ENCODE data around the gene VAT1L.
A peak's percentile ranks its signal among the peaks of the same experiment; 100 is the strongest.

Gene VAT1L

GRCh38 chr16:77838597-77839255 lies 50.4 kb downstream of the VAT1L start:
- Mint-ChIP-seq H3K4me3 (no peak overlapping the region), H3K27me3 (ENCODE audit: low read depth, poor library complexity) (peaks cover 7% of the 10 kb centered on the region), H3K36me3 (ENCODE audit: low read depth) (no peaks in the 10 kb centered on the region), H3K9me3 (no peaks in the 10 kb centered on the region), H3K27ac (peak overlapping the region; percentile 74), H3K4me1 (peaks cover 38% of the 10 kb centered on the region)
- no peak for TF ChIP-seq CTCF (IDR thresholded peaks at IDR 0.05)
- DNase-seq: no peak

- peaks cover 25% of the 10 kb centered on the region for H3K4me1 Mint-ChIP-seq
- no peak overlapping the region for H3K27ac Mint-ChIP-seq
- peaks cover 4% of the 10 kb centered on the region for H3K27me3 Mint-ChIP-seq (ENCODE audit: low read depth, poor library complexity)
- no peaks in the 10 kb centered on the region for H3K9me3 Mint-ChIP-seq
- no peak overlapping the region for H3K4me3 Mint-ChIP-seq
- TF ChIP-seq CTCF (IDR thresholded peaks at IDR 0.05): no peak
- H3K36me3 Mint-ChIP-seq (ENCODE audit: low read depth): no peaks in the 10 kb centered on the region
- DNase-seq: no peak
These were observed 51.7 kb downstream of the VAT1L start for GRCh38 chr16:77840093-77840492.

- Mint-ChIP-seq H3K4me1 (peaks cover 25% of the 10 kb centered on the region), H3K27me3 (ENCODE audit: low read depth, poor library complexity) (peaks cover 4% of the 10 kb centered on the region), H3K27ac (no peak overlapping the region), H3K36me3 (ENCODE audit: low read depth) (no peaks in the 10 kb centered on the region), H3K4me3 (no peak overlapping the region), H3K9me3 (no peaks in the 10 kb centered on the region)
- DNase-seq: no peak
- TF ChIP-seq CTCF (IDR thresholded peaks at IDR 0.05): no peak
These were observed 52.5 kb downstream of the VAT1L start for GRCh38 chr16:77840673-77841501.

- H3K4me1 Mint-ChIP-seq: peaks cover 25% of the 10 kb centered on the region
- H3K27ac Mint-ChIP-seq: no peak overlapping the region
- TF ChIP-seq CTCF (IDR thresholded peaks at IDR 0.05): no peak
- no peaks in the 10 kb centered on the region for H3K9me3 Mint-ChIP-seq
- H3K27me3 Mint-ChIP-seq (ENCODE audit: low read depth, poor library complexity): peaks cover 4% of the 10 kb centered on the region
- no peaks in the 10 kb centered on the region for H3K36me3 Mint-ChIP-seq (ENCODE audit: low read depth)
- H3K4me3 Mint-ChIP-seq: no peak overlapping the region
- DNase-seq: no peak
These were observed 53.1 kb downstream of the VAT1L start for GRCh38 chr16:77841502-77841763.

GRCh38 chr16:77842468-77842867 lies 54.1 kb downstream of the VAT1L start:
- Mint-ChIP-seq H3K27ac (no peak overlapping the region), H3K4me1 (peaks cover 16% of the 10 kb centered on the region), H3K9me3 (no peaks in the 10 kb centered on the region), H3K27me3 (ENCODE audit: low read depth, poor library complexity) (peaks cover 4% of the 10 kb centered on the region), H3K4me3 (no peak overlapping the region), H3K36me3 (ENCODE audit: low read depth) (no peaks in the 10 kb centered on the region)
- no peak for DNase-seq
- TF ChIP-seq CTCF (IDR thresholded peaks at IDR 0.05): no peak

- no peaks in the 10 kb centered on the region for H3K9me3 Mint-ChIP-seq
- no peak for DNase-seq
- H3K36me3 Mint-ChIP-seq (ENCODE audit: low read depth): no peaks in the 10 kb centered on the region
- H3K27me3 Mint-ChIP-seq (ENCODE audit: low read depth, poor library complexity): peaks cover 4% of the 10 kb centered on the region
- peaks cover 8% of the 10 kb centered on the region for H3K4me1 Mint-ChIP-seq
- TF ChIP-seq CTCF (IDR thresholded peaks at IDR 0.05): no peak
- H3K4me3 Mint-ChIP-seq: no peak overlapping the region
- no peak overlapping the region for H3K27ac Mint-ChIP-seq
These were observed 55.0 kb downstream of the VAT1L start for GRCh38 chr16:77843405-77843804.
